ENCODE data around the gene REXO4.
"Not testable (repeated sequence)": the region's sequence is repeated elsewhere in the genome, so short reads cannot be mapped to it uniquely, and the experiment has no call there.

Gene REXO4

DNA sequence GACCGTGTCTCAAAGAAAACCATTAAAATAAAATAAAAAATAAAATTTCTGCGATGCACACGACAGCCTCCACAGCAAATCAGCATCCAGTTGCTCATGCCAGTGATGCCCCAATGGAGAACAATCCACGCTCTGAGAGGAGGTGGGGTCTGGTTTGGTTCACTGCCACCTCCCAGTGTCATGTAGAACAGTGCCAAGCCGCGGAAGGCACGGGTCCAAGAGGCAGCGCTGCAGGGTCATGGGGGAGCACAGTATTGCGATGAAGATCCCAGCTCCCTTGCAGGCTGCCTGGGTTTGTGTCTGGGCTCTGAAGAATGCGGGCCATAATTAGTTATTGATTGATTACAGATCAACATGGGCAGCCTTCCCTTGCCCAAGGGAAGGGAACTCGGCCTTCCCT lies 35.8 kb upstream of the REXO4 start (continued):
- TF ChIP-seq, protein P1, sequence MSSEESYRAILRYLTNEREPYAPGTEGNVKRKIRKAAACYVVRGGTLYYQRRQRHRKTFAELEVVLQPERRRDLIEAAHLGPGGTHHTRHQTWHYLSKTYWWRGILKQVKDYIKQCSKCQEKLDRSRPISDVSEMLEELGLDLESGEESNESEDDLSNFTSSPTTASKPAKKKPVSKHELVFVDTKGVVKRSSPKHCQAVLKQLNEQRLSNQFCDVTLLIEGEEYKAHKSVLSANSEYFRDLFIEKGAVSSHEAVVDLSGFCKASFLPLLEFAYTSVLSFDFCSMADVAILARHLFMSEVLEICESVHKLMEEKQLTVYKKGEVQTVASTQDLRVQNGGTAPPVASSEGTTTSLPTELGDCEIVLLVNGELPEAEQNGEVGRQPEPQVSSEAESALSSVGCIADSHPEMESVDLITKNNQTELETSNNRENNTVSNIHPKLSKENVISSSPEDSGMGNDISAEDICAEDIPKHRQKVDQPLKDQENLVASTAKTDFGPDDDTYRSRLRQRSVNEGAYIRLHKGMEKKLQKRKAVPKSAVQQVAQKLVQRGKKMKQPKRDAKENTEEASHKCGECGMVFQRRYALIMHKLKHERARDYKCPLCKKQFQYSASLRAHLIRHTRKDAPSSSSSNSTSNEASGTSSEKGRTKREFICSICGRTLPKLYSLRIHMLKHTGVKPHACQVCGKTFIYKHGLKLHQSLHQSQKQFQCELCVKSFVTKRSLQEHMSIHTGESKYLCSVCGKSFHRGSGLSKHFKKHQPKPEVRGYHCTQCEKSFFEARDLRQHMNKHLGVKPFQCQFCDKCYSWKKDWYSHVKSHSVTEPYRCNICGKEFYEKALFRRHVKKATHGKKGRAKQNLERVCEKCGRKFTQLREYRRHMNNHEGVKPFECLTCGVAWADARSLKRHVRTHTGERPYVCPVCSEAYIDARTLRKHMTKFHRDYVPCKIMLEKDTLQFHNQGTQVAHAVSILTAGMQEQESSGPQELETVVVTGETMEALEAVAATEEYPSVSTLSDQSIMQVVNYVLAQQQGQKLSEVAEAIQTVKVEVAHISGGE (tag by site-specific recombination; conservative IDR thresholded peaks at IDR 0.05; ENCODE audit: low read depth): no peak
- TF ChIP-seq TCF7L2 (IDR thresholded peaks at IDR 0.05; ENCODE audit: borderline replicate concordance, low read depth, low read length) (no peak), ZNF292 (tag by site-specific recombination; IDR thresholded peaks at IDR 0.05; ENCODE audit: borderline replicate concordance, low read depth) (no peak), WT1 (tag by site-specific recombination; IDR thresholded peaks at IDR 0.05) (no peak), ZSCAN18 (tag by site-specific recombination; IDR thresholded peaks at IDR 0.05) (no peak), ZNF791 (tag by site-specific recombination; IDR thresholded peaks at IDR 0.05) (no peak)

DNA sequence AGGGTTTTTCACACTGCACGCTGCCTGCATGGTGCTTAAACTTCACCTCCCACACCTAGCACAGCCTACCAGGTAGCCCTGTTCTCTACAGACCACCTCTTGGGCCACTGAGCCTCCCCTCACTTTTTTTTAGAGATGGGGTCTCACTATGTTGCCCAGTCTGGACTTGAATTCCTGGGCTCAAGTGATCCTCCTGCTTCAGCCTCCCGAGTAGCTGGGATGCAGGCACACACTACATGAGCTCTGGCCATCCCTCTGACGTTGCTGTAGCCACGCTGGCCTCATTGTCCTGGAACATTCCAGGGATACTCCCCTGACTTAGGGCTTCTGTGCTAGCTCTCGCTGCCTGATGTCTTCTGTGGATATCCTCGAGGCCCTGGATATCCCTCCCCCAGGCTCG lies 34.8 kb upstream of the REXO4 start:
- Histone ChIP-seq H3K4me1 (ENCODE audit: control insufficient read depth, insufficient read depth, low read length) (no peaks in the 10 kb centered on the region), H3K36me3 (ENCODE audit: control insufficient read depth in 2 of 2, insufficient read depth in 1 of 2, low read length in 2 of 2) (peaks cover 0 to 7% of the 10 kb centered on the region in 2 experiments; a peak in 1 of 3 replicates), H3K4me3 (ENCODE audit: low read depth, low read length) (no peak overlapping the region), H3K9me3 (ENCODE audit: control insufficient read depth, insufficient read depth, low read depth, low read length) (no peaks in the 10 kb centered on the region), H3K27ac (ENCODE audit: extremely low read depth, low read depth, low read length) (no peak overlapping the region)
- CTCF ChIA-PET: interaction anchor here (0.5 to 0.8 kb wide), 3 partner anchors 9 to 270 kb away, joined by 3 read pairs; no protein-coding TSS in a partner anchor
- POLR2A ChIA-PET: interaction anchor here (1.2 kb wide), 1 partner anchor 105 kb away, joined by 3 read pairs; the partner anchor contains the start of genes MED22 and RPL7A
- TF ChIP-seq SCRT2 (tag by site-specific recombination; IDR thresholded peaks at IDR 0.05) (no peak), ZNF239 (tag by site-specific recombination; IDR thresholded peaks at IDR 0.05) (no peak), ZNF121 (tag by site-specific recombination; IDR thresholded peaks at IDR 0.05) (peak; percentile 89), REST (tag by site-specific recombination; IDR thresholded peaks at IDR 0.05) (no peak)

DNA sequence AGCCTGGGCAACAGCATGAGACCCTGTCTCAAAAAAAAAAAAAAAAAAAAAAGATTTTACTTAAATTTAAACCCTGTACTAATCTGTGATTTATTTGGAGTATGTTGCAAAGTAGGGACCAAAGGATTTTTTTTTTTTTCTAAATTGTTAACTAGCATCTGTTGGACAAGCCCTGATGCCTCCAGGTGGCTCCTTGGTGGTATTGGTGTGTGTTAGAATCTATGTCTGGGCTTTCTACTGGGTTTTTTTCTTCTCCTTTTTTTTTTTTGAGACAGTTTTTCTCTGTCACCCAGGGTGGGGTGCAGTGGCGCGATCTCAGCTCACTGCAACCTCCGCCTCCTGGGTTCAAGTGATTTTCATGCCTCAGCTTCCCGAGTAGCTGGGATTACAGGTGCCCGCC lies 34.1 kb upstream of the REXO4 start:
- H3K27ac ChIP-seq (ENCODE audit: extremely low read depth, low read depth, low read length); H3K4me1 ChIP-seq (ENCODE audit: control insufficient read depth, insufficient read depth, low read length); H3K9me3 ChIP-seq (ENCODE audit: control insufficient read depth, insufficient read depth, low read depth, low read length); H3K36me3 ChIP-seq (ENCODE audit: control insufficient read depth in 2 of 2, insufficient read depth in 1 of 2, low read length in 2 of 2); H3K4me3 ChIP-seq (ENCODE audit: low read depth, low read length): not testable (repeated sequence)
- ChIA-PET POLR2A (interaction anchor here (0.6 kb wide), 1 partner anchor 16 kb away, joined by 3 read pairs; no protein-coding TSS in a partner anchor), CTCF (interaction anchor here (0.7 to 1.5 kb wide), 4 partner anchors 8 to 271 kb away, joined by 3 to 5 read pairs (median 3); partner anchors contain the start of gene CACFD1)

- TF ChIP-seq KLF1 (tag by site-specific recombination; IDR thresholded peaks at IDR 0.05) (0 out of 2 replicates have a peak, but pooled peaks have one; percentile 14), ZNF704 (tag by site-specific recombination; IDR thresholded peaks at IDR 0.05) (no peak), GLIS1 (tag by site-specific recombination; IDR thresholded peaks at IDR 0.05) (peak; percentile 20; the same call in 1 of the 2 replicates), KLF16 (tag by site-specific recombination; IDR thresholded peaks at IDR 0.05) (no peak)
- TF ChIP-seq, protein P2, sequence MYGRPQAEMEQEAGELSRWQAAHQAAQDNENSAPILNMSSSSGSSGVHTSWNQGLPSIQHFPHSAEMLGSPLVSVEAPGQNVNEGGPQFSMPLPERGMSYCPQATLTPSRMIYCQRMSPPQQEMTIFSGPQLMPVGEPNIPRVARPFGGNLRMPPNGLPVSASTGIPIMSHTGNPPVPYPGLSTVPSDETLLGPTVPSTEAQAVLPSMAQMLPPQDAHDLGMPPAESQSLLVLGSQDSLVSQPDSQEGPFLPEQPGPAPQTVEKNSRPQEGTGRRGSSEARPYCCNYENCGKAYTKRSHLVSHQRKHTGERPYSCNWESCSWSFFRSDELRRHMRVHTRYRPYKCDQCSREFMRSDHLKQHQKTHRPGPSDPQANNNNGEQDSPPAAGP (tag by site-specific recombination; IDR thresholded peaks at IDR 0.05): 0 out of 2 replicates have a peak, but pooled peaks have one; percentile 18
- Histone ChIP-seq H3K27ac (ENCODE audit: extremely low read depth, low read depth, low read length) (no peak overlapping the region), H3K36me3 (ENCODE audit: control insufficient read depth in 2 of 2, insufficient read depth in 1 of 2, low read length in 2 of 2) (no peaks in the 10 kb centered on the region), H3K9me3 (ENCODE audit: control insufficient read depth, insufficient read depth, low read depth, low read length) (no peaks in the 10 kb centered on the region), H3K4me3 (ENCODE audit: low read depth, low read length) (no peak overlapping the region), H3K4me1 (ENCODE audit: control insufficient read depth, insufficient read depth, low read length) (no peaks in the 10 kb centered on the region)
- CTCF ChIA-PET: interaction anchor here (0.7 to 1.5 kb wide), 2 partner anchors 8 to 51 kb away, joined by 3 to 7 read pairs; no protein-coding TSS in a partner anchor
- POLR2A ChIA-PET: interaction anchor here (0.7 to 1.4 kb wide), 2 partner anchors 9 to 54 kb away, joined by 3 to 12 read pairs; partner anchors contain the start of gene CACFD1
Observed at GRCh38 chr9:133449760-133450159, 31.9 kb upstream of the REXO4 start.

Measured in HEK293 (cell line).